Transverse colon (tissue), 4 donors: Measurements from ENCODE around the gene GTPBP2.

ENCODE experiments used
- CTCF ChIP-seq, 5 experiments: fragments of 200-600 bp in 3 of 5; fragments of 450-650 bp in 2 of 5; sonication (generic) in 3 of 5; IDR thresholded peaks; 1 replicate in 2 of 5; 2 replicates in 3 of 5; pipeline ENCODE4 v1.5.1; 2016 to 2017; ENCODE audit warnings: antibody characterized with exemption in 5 of 5, inconsistent platforms in 3 of 5, mild to moderate bottlenecking in 2 of 5, moderate library complexity in 1 of 5
- EP300 ChIP-seq: sonication (generic); formaldehyde crosslinking; IDR thresholded peaks from one replicate; pipeline ENCODE4 v1.6.1; 2017; ENCODE audit warnings: antibody characterized with exemption, low read depth
- POLR2A ChIP-seq: fragments of 450-650 bp; IDR thresholded peaks from one replicate; pipeline ENCODE4 v1.6.1; 2016; ENCODE audit warnings: antibody characterized with exemption, mild to moderate bottlenecking, moderate library complexity
- POLR2AphosphoS5 ChIP-seq, 3 donors: sonication (generic); formaldehyde crosslinking; IDR thresholded peaks; one replicate each; pipeline ENCODE4 v1.6.1; 2016; ENCODE audit warnings: antibody characterized with exemption in 3 of 3

GRCh38 chr6:43629505-43630300 lies 639 bp upstream of the GTPBP2 start:
- TF ChIP-seq CTCF (IDR thresholded peaks at IDR 0.05) (no peak), POLR2A (peak; percentile 69), POLR2AphosphoS5 (IDR thresholded peaks at IDR 0.05) (peak; percentile 91 to 94 (median 91)), EP300 (no peak)
